CD4-positive, CD25-positive, alpha-beta regulatory T cell (primary cell): ENCODE results near the gene AHCY. TPM values are rescaled to one million over a fixed set of nuclear protein-coding genes. Genes with fewer than 3 reads are reported as not detected.
"Not testable (repeated sequence)": the region's sequence is repeated elsewhere in the genome, so short reads cannot be mapped to it uniquely, and the experiment has no call there.

Experiments
- ATAC-seq, 2 donors: fragments of 150-1000 bp; cut with Tn5 transposase; one replicate each; pipeline ENCODE4 v1.10.0; 2021; ENCODE audit warnings: low read depth in 2 of 2, moderate number of reproducible peaks in 2 of 2, moderate library complexity in 1 of 2
- DNase-seq, 3 donors: peaks; one replicate each; pipeline versions ENCODE4 v3.0.0 to v3.0.0-alpha.2; 2012 to 2022; ENCODE audit warnings: mixed read lengths in 1 of 3
- H3K27ac ChIP-seq: one replicate; pipeline ENCODE4 v1.7.0; 2013; ENCODE audit warnings: mild to moderate bottlenecking, low read length; ENCODE audit not compliant: insufficient read depth, poor library complexity, severe bottlenecking
- H3K27me3 ChIP-seq: one replicate; pipeline ENCODE4 v1.7.0; 2013; ENCODE audit warnings: low read length; ENCODE audit not compliant: control insufficient read depth, insufficient read depth
- H3K36me3 ChIP-seq: one replicate; pipeline ENCODE4 v1.7.0; 2013; ENCODE audit warnings: mild to moderate bottlenecking, low read length, moderate library complexity; ENCODE audit not compliant: control insufficient read depth, insufficient read depth
- H3K4me1 ChIP-seq: 2 replicates; pipeline ENCODE4 v1.7.0; 2013; ENCODE audit warnings: mild to moderate bottlenecking, low read length; ENCODE audit not compliant: insufficient read depth, control insufficient read depth, poor library complexity, severe bottlenecking
- H3K4me3 ChIP-seq: one replicate; pipeline ENCODE4 v1.7.0; 2013; ENCODE audit warnings: low read depth, mild to moderate bottlenecking, low read length, moderate library complexity
- H3K9me3 ChIP-seq, 2 experiments: 1 replicate in 1 of 2; 2 replicates in 1 of 2; pipeline ENCODE4 v1.7.0; 2013; ENCODE audit warnings: low read length in 2 of 2, mild to moderate bottlenecking in 1 of 2, moderate library complexity in 1 of 2; ENCODE audit not compliant: control insufficient read depth in 2 of 2
- H3K27ac Mint-ChIP-seq, 3 donors: one replicate each; pipeline ENCODE4 v1.8.0; 2020 to 2022; ENCODE audit warnings: mild to moderate bottlenecking in 3 of 3, mixed read lengths in 3 of 3, moderate library complexity in 2 of 3
- H3K27me3 Mint-ChIP-seq: one replicate; pipeline ENCODE4 v1.8.0; 2022; ENCODE audit warnings: mild to moderate bottlenecking, mixed read lengths
- H3K36me3 Mint-ChIP-seq: one replicate; pipeline ENCODE4 v1.8.0; 2020; ENCODE audit warnings: mixed read lengths
- H3K4me1 Mint-ChIP-seq, 4 donors: one replicate each; pipeline ENCODE4 v1.8.0; 2020 to 2022; ENCODE audit warnings: mixed read lengths in 4 of 4, mild to moderate bottlenecking in 1 of 4
- H3K4me3 Mint-ChIP-seq, 4 donors: one replicate each; pipeline ENCODE4 v1.8.0; 2020 to 2022; ENCODE audit warnings: mild to moderate bottlenecking in 4 of 4, mixed read lengths in 4 of 4, moderate library complexity in 3 of 4
- H3K9me3 Mint-ChIP-seq, 7 donors: one replicate each; pipeline ENCODE4 v1.8.0; 2020 to 2022; ENCODE audit warnings: mixed read lengths in 7 of 7, mild to moderate bottlenecking in 3 of 7, moderate library complexity in 2 of 7
- polyA plus RNA-seq, 4 donors: library from polyadenylated mRNA; unstranded; fragments of 300-500 nt; fragmentation: Illumina TruSeq; gene quantifications; one replicate each; pipeline ENCODE4 v1.2.3, GENCODE V29; 2021
- total RNA-seq: library from RNA; stranded (reverse); gene quantifications from one replicate; pipeline ENCODE4 v1.2.3, GENCODE V29; 2022

The AHCY gene
- total and polyA plus RNA-seq, 5 donors from 2014 or later: 15.4 to 30.4 (median 25.8) TPM

DNA sequence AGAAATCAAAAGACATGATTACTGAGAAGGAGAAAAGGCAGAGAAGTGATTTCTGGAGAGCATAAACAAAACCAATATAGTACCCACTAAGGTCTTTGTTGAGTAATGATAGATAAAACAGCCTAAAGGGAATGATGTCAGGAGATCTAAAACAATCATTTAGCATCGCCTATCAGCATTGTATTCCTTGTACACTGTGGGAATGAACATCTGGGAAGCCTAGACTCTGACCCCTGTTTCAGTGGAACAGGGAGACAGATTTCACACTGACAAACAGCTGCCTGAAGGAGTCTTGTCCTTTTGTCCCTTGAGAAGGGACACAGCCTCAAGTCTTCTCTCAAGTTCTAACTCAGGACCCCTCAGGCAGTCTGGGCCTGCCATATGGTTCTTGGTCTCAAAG, 60.3 kb downstream of the AHCY start:
- no peaks in the 10 kb centered on the region for H3K36me3 Mint-ChIP-seq
- ATAC-seq (no peak), DNase-seq (no peak)
- Histone ChIP-seq H3K4me1 (no peaks in the 10 kb centered on the region), H3K4me3 (no peak overlapping the region), H3K36me3 (no peaks in the 10 kb centered on the region), H3K27ac (no peak overlapping the region), H3K9me3 (peaks cover 3 to 6% of the 10 kb centered on the region in 2 experiments), H3K27me3 (peaks cover 19% of the 10 kb centered on the region)
- peaks cover 31% of the 10 kb centered on the region for H3K27me3 Mint-ChIP-seq
- no peak overlapping the region for H3K27ac Mint-ChIP-seq
- H3K4me1 Mint-ChIP-seq: peaks cover 0 to 8% (median 0%) of the 10 kb centered on the region in 4 donors
- H3K9me3 Mint-ChIP-seq: peaks cover 0 to 9% (median 5%) of the 10 kb centered on the region in 7 donors
- no peak overlapping the region for H3K4me3 Mint-ChIP-seq

DNA sequence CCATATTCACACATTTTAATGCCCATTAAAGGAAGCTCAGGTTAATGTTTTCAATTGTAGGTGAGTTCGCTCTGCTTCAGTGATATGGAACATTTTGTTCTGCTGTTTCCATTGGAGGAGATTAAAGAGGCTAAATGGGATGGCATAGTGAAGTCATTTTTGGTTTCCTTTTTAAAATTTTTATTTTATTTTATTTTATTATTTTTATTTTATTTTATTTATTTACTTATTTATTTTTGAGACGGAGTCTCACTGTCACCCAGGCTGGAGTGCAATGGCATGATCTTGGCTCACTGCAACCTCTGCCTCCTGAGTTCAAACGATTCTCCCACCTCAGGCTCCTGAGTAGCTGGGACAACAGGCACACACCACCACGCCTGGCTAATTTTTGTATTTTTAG, 61.1 kb downstream of the AHCY start:
- peaks cover 0 to 17% (median 7%) of the 10 kb centered on the region in 7 donors for H3K9me3 Mint-ChIP-seq
- H3K27ac Mint-ChIP-seq, ATAC-seq, H3K4me1 Mint-ChIP-seq, DNase-seq, H3K36me3 ChIP-seq, H3K27ac ChIP-seq, H3K36me3 Mint-ChIP-seq, H3K4me3 Mint-ChIP-seq, H3K4me3 ChIP-seq, H3K4me1 ChIP-seq: not testable (repeated sequence)
- H3K27me3 Mint-ChIP-seq: peaks cover 36% of the 10 kb centered on the region
- peaks cover 19% of the 10 kb centered on the region for H3K27me3 ChIP-seq
- H3K9me3 ChIP-seq: peaks cover 11 to 13% of the 10 kb centered on the region in 2 experiments

GRCh38 chr20:34240693-34241615, 62.2 kb downstream of the AHCY start, which contains the start of gene ASIP:
ASIP (plus strand) TSS chr20:34241423; CDS start chr20:34260375, 18,952 bp downstream.
- Mint-ChIP-seq H3K4me1 (peaks cover 0 to 8% (median 0%) of the 10 kb centered on the region in 4 donors), H3K36me3 (no peaks in the 10 kb centered on the region), H3K27me3 (peaks cover 36% of the 10 kb centered on the region), H3K27ac (peak within 1 kb of the TSS in 2 of 3 donors; percentile 61 to 62), H3K9me3 (peaks cover 0 to 18% (median 7%) of the 10 kb centered on the region in 7 donors), H3K4me3 (no peak within 1 kb of the TSS)
- DNase-seq: no peak
- Histone ChIP-seq H3K4me1 (no peaks in the 10 kb centered on the region), H3K27me3 (peaks cover 19% of the 10 kb centered on the region), H3K27ac (no peak within 1 kb of the TSS), H3K4me3 (no peak within 1 kb of the TSS), H3K36me3 (no peaks in the 10 kb centered on the region), H3K9me3 (peaks cover 13 to 14% of the 10 kb centered on the region in 2 experiments)
- no peak for ATAC-seq

DNA sequence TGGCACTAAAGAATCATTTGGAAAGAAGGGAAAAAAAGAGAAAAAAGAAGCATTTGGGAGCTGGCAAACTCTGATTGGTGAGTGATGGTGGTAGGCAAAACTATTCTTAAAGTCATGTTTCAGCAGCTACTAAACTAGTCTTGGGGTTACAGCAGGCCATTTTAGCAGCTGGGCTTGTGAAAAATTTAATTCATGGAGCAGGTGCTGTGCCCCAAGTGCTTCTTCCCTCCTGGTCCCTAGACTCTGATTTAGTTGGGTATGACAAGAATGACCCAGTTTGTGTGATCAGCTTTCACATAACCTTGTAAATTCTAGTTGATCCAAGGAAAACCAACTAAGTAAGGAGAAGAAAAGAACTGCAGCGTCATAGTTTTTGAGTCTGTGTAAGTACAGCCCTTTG, 63.0 kb downstream of the AHCY start:
- no peak overlapping the region for H3K4me3 ChIP-seq
- H3K36me3 ChIP-seq: no peaks in the 10 kb centered on the region
- DNase-seq (no peak), ATAC-seq (no peak)
- peaks cover 19% of the 10 kb centered on the region for H3K27me3 ChIP-seq
- Mint-ChIP-seq H3K9me3 (peaks cover 0 to 20% (median 7%) of the 10 kb centered on the region in 7 donors), H3K36me3 (no peaks in the 10 kb centered on the region), H3K27me3 (peaks cover 34% of the 10 kb centered on the region), H3K27ac (no peak overlapping the region), H3K4me3 (no peak overlapping the region), H3K4me1 (peaks cover 0 to 8% (median 0%) of the 10 kb centered on the region in 4 donors)
- peaks cover 13 to 14% of the 10 kb centered on the region in 2 experiments for H3K9me3 ChIP-seq
- H3K4me1 ChIP-seq: no peaks in the 10 kb centered on the region
- no peak overlapping the region for H3K27ac ChIP-seq

DNA sequence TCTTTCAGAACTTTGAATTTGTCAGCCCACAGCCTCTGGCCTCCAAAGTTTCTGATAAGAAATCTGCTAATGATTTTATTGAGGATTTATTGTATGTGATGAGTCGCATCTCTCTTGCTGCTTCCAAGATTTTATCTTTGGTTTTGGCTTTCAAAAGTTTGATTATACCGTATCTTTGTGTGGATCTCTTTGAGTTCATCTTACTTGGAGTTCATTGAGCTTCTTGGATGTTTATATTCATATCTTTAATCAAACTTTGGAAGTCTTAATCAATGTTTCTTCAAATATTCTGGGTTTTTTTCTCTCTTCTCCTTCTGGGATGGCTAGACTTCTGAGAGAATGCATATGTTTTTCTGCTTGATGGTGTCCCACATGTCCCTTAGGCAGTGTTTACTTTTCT, 65.2 kb downstream of the AHCY start:
- DNase-seq: no peak
- Mint-ChIP-seq H3K4me3 (no peak overlapping the region), H3K9me3 (peaks cover 0 to 20% (median 7%) of the 10 kb centered on the region in 7 donors), H3K36me3 (no peaks in the 10 kb centered on the region), H3K27me3 (peaks cover 36% of the 10 kb centered on the region), H3K4me1 (peaks cover 0 to 8% (median 0%) of the 10 kb centered on the region in 4 donors), H3K27ac (no peak overlapping the region)
- peaks cover 17% of the 10 kb centered on the region for H3K27me3 ChIP-seq
- no peak for ATAC-seq
- H3K4me3 ChIP-seq: no peak overlapping the region
- H3K4me1 ChIP-seq: no peaks in the 10 kb centered on the region
- H3K27ac ChIP-seq: no peak overlapping the region
- no peaks in the 10 kb centered on the region for H3K36me3 ChIP-seq
- H3K9me3 ChIP-seq: peaks cover 13 to 14% of the 10 kb centered on the region in 2 experiments

- Histone ChIP-seq H3K4me3 (no peak overlapping the region), H3K9me3 (peaks cover 13 to 19% of the 10 kb centered on the region in 2 experiments), H3K36me3 (no peaks in the 10 kb centered on the region), H3K27me3 (peaks cover 17% of the 10 kb centered on the region), H3K4me1 (no peaks in the 10 kb centered on the region), H3K27ac (no peak overlapping the region)
- Mint-ChIP-seq H3K9me3 (peaks cover 0 to 23% (median 10%) of the 10 kb centered on the region in 7 donors), H3K4me3 (no peak overlapping the region), H3K36me3 (no peaks in the 10 kb centered on the region), H3K4me1 (peaks cover 0 to 2% (median 0%) of the 10 kb centered on the region in 4 donors), H3K27me3 (peaks cover 39% of the 10 kb centered on the region), H3K27ac (no peak overlapping the region)
- no peak for DNase-seq
- no peak for ATAC-seq
These were observed 67.3 kb downstream of the AHCY start for GRCh38 chr20:34235875-34236274.

- no peaks in the 10 kb centered on the region for H3K36me3 ChIP-seq
- Mint-ChIP-seq H3K27me3 (peaks cover 27% of the 10 kb centered on the region), H3K36me3 (no peaks in the 10 kb centered on the region)
These were observed 69.5 kb downstream of the AHCY start for GRCh38 chr20:34233687-34234086.

More at GRCh38 chr20:34233687-34234086, 69.5 kb downstream of the AHCY start:
- Mint-ChIP-seq H3K4me1 (no peaks in the 10 kb centered on the region), H3K27ac (no peak overlapping the region), H3K4me3 (no peak overlapping the region), H3K9me3 (peaks cover 0 to 23% (median 7%) of the 10 kb centered on the region in 7 donors)
- H3K9me3 ChIP-seq: peaks cover 13 to 19% of the 10 kb centered on the region in 2 experiments
- H3K27me3 ChIP-seq: peaks cover 4% of the 10 kb centered on the region
- no peak overlapping the region for H3K27ac ChIP-seq
- H3K4me3 ChIP-seq: no peak overlapping the region
- DNase-seq (no peak), ATAC-seq (no peak)
- no peaks in the 10 kb centered on the region for H3K4me1 ChIP-seq
